GM12875 (cell line): ENCODE data around the gene SRRM5.
"Not testable (repeated sequence)": the region's sequence is repeated elsewhere in the genome, so short reads cannot be mapped to it uniquely, and the experiment has no call there.

Experiments
- H3K4me3 ChIP-seq: one replicate; pipeline ENCODE4 v1.5.1; 2011; ENCODE audit warnings: low read depth, low read length, control low read depth
- CTCF ChIP-seq: IDR thresholded peaks from 2 replicates; pipeline ENCODE4 v1.5.1; 2011; ENCODE audit warnings: low read depth, mild to moderate bottlenecking, control low read depth, inconsistent platforms, low read length, moderate library complexity, borderline replicate concordance; ENCODE audit not compliant: insufficient read depth

The SRRM5 gene

DNA sequence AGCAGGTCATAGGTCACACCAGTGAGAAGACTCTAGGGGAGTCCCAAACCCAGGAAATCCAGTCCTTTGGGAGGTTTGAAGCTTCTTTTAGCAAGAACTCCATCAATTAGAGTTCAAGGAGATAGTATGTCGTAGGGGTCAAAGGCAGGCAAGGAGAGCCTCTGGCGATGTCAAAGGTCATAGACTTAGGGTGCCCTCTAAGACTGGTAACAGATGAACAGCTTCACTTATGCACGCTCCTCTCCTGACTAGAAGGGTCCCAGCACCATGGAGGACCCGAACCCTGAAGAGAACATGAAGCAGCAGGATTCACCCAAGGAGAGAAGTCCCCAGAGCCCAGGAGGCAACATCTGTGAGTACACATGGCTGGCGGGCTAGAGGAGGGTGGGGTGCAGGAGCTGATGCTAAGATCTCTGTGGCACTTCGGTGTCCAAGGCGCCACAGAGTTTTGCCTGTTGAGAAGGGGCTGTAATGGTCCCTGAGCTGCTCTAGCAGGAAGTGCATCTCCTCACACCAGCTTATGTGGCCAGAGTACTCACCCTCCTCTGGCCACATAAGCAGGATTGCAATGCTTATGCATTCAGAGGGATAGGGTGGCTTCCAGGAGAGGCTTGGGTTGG lies 14.9 kb upstream of the SRRM5 start:
- no peak for TF ChIP-seq CTCF
- H3K4me3 ChIP-seq: peak overlapping the region; percentile 67

DNA sequence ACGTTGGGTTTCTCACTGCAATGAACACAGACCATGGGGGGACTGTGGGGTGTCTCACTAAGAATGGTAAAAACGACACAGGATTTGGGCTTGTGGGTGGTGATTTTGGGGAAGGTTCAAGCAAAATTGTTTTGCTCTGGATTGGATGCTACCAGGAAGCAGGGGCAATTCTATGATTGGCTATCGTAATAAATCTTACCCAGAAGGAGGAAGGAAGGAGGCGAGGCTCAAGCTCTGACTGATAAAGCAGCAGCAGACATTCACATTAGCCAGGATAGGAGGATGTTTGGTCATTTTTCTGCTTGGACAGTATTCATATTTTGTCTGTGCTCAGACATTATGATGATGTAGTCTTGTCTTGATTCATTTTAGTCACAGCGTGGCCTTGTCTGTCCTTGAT lies 14.0 kb upstream of the SRRM5 start:
- no peak for TF ChIP-seq CTCF
- H3K4me3 ChIP-seq: no peak overlapping the region

GRCh38 chr19:43598445-43599240 lies 13.2 kb upstream of the SRRM5 start:
- H3K4me3 ChIP-seq: no peak overlapping the region
- TF ChIP-seq CTCF: no peak

DNA sequence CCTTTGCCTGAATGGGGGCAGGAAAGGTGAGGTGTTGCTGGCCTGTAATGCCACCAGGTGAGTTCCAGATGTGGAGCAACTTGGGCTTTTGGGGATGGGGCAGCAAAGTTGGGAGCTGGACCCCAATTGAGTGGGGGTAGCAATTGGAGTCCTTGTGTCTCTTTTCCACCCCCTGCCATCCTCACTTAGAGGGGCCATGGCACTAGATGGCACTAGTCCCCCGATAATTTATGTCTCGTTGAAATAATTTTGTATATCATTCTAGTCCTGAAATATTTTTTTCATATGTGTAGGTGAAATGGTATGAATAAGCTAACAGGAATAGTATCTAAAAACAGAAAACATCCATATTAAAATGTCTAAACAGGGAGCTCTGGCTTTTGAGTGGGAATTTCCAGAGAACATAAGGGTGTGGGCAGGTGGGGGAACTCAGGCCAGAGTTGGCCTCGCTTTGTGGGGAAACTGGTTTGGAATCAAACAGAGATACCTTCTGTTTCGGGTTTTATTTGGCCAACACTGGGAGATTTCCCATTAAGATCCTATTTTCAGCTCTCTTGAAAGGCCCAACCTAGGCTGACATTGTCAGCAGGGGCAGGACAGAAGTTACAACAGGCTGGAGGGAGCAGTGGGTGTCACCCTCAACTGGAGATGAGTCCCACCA lies 12.1 kb upstream of the SRRM5 start:
- H3K4me3 ChIP-seq: no peak overlapping the region
- TF ChIP-seq CTCF: no peak

DNA sequence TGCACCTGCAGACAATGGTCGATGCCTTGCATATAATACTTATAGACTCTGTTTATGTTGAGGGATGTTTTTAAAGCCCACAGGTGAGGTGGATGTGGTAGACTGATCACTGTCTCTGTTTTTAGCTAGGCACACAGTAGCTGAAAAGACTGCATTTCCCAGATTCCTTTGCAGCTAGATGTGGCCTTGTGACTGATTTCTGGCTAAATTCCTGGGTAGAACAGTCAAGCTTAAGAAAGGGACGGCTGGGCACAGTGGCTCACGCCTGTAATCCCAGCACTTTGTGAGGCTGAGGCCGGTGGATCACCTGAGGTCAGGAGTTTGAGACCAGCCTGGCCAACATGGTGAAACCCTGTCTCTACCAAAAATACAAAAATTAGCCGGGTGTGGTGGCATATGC lies 11.6 kb upstream of the SRRM5 start:
- H3K4me3 ChIP-seq: not testable (repeated sequence)

DNA sequence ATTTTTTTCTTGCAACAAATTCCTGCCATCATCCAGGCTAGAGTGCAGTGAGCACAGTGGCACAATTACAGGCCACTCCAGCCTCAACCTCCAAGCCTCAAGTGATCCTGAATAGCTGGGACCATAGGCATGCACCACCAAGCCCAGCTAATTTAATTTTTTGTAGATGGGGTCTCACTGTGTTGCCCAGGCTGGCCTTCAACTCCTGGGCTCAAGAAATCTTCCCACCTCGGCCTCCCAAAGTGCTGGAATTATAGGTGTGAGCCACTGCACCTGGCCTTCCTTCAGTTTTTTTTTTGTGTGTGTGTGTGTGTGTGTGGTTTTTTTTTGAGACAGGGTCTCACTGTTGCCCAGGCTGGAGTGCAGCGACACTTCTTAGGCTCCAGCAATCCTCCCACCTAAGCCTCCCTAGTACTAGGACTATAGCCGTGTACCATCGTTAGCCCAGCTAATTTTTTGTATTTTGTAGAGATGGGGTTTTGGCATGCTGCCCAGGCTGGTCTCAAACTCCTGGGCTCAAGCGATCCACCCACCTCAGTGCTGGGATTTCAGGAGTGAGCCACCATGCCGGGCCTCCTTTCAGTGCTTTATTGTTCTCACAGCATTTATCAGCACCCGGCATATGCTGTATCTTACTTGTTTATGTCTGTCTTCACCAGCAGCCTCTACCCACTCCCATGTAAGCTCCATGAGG lies 5.9 kb upstream of the SRRM5 start:
- no peak for TF ChIP-seq CTCF
- no peak overlapping the region for H3K4me3 ChIP-seq

DNA sequence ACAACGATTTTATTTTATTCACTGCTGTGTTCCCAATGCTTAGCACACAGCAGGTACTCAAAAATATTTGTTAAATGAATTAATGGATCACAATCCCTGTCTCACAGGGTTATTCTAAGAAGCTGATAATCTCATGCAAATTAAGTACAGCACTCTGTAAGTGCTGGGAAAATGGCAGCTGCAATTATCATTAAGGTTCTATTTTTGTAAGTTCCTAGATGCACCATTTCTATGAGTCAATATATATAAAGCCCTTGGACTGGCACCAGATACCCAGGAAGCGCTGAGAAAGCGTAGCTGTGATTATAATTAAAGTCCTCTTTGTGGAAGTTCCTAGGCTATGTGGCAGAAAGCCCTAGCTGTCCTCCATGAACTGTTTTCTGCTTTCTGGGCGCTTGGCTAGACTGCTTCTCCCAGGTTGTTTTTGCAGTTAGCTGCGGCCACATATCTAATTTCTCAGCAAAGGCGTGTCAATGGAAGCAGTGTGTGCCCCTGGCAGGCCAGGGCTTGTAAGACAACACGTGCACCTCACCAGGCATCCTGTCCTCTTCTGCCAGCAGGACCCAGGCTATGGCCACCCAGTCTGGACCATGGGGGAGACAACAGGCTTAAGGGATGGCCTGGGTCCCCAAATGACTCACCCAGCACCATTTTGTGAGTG lies 5.2 kb upstream of the SRRM5 start:
- TF ChIP-seq CTCF: no peak

More for the DNA sequence above, 5.2 kb upstream of the SRRM5 start:
- H3K4me3 ChIP-seq: no peak overlapping the region
